ENCODE measurements around the gene PROX1.

Gene PROX1

GRCh38 chr1:213987927-213988506 is at the start of gene PROX1:
Gene PROX1, plus strand, starts transcription at chr1:213987973. Its CDS starts 8,563 bp downstream, at chr1:213996536.
- DNase-seq = peak in 1 of 2 donors; percentile 54

GRCh38 chr1:213938776-213939175 is 49.0 kb upstream of the PROX1 start:
- no peak for DNase-seq

- DNase-seq = no peak
Observed at GRCh38 chr1:213939888-213940287, 47.9 kb upstream of the PROX1 start.

- no peak for DNase-seq
Observed at GRCh38 chr1:213940947-213941346, 46.8 kb upstream of the PROX1 start.

- DNase-seq = no peak
Observed at GRCh38 chr1:213942061-213942460, 45.7 kb upstream of the PROX1 start.

- DNase-seq = no peak
Observed at GRCh38 chr1:213947200-213947801, 40.5 kb upstream of the PROX1 start.

GRCh38 chr1:213951876-213952275 is 35.9 kb upstream of the PROX1 start:
- no peak for DNase-seq

GRCh38 chr1:213953806-213954205 is 34.0 kb upstream of the PROX1 start:
- no peak for DNase-seq

- DNase-seq = no peak
Observed at GRCh38 chr1:213956295-213956770, 31.4 kb upstream of the PROX1 start.

- DNase-seq = no peak
Observed at GRCh38 chr1:213958346-213958745, 29.4 kb upstream of the PROX1 start.

GRCh38 chr1:213960963-213961362 is 26.8 kb upstream of the PROX1 start:
- DNase-seq = no peak

- DNase-seq = no peak
Observed at GRCh38 chr1:213962508-213962907, 25.3 kb upstream of the PROX1 start.

- DNase-seq = no peak
Observed at GRCh38 chr1:213966122-213966521, 21.7 kb upstream of the PROX1 start.

GRCh38 chr1:213968146-213968825 is 19.5 kb upstream of the PROX1 start:
- DNase-seq = no peak

GRCh38 chr1:213969958-213970555 is 17.7 kb upstream of the PROX1 start:
- no peak for DNase-seq

- no peak for DNase-seq
Observed at GRCh38 chr1:213972141-213972540, 15.6 kb upstream of the PROX1 start.

- DNase-seq = no peak
Observed at GRCh38 chr1:213973129-213973528, 14.6 kb upstream of the PROX1 start.

GRCh38 chr1:213976665-213977485 is 10.9 kb upstream of the PROX1 start:
- DNase-seq = no peak

- DNase-seq = no peak
Observed at GRCh38 chr1:213977486-213977842, 10.3 kb upstream of the PROX1 start.

GRCh38 chr1:213977909-213978308 is 9.9 kb upstream of the PROX1 start:
- DNase-seq = no peak

- no peak for DNase-seq
Observed at GRCh38 chr1:213979751-213980586, 7.8 kb upstream of the PROX1 start.

GRCh38 chr1:213980906-213981305 is 6.9 kb upstream of the PROX1 start:
- no peak for DNase-seq
